ENCODE results near the gene PRKG1.

PRKG1 gene

DNA sequence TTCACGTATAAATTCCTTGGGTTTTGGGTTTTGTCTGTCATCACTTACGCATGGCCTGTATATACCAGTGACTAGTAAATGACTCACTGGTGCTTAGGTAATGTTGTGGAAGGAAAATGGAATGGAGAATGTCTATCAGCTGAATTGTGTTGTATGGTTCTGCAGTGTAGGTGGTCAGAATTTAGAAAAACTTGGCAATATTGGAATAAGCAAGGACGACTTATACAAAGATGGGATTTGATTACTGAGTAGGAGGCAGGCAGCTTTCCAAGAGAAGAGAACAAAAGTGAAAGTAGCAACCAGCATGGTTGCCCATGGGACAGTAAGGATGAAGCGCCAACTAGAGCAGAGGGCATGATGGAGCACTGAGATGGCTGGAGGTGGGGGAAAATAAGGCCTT is 793.7 kb downstream of the PRKG1 start:
- TF ChIP-seq EZH2phosphoT487 (conservative IDR thresholded peaks at IDR 0.05; ENCODE audit: low read length), result no peak
- TF ChIP-seq, protein P1, sequence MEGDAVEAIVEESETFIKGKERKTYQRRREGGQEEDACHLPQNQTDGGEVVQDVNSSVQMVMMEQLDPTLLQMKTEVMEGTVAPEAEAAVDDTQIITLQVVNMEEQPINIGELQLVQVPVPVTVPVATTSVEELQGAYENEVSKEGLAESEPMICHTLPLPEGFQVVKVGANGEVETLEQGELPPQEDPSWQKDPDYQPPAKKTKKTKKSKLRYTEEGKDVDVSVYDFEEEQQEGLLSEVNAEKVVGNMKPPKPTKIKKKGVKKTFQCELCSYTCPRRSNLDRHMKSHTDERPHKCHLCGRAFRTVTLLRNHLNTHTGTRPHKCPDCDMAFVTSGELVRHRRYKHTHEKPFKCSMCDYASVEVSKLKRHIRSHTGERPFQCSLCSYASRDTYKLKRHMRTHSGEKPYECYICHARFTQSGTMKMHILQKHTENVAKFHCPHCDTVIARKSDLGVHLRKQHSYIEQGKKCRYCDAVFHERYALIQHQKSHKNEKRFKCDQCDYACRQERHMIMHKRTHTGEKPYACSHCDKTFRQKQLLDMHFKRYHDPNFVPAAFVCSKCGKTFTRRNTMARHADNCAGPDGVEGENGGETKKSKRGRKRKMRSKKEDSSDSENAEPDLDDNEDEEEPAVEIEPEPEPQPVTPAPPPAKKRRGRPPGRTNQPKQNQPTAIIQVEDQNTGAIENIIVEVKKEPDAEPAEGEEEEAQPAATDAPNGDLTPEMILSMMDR (IDR thresholded peaks at IDR 0.05; ENCODE audit: insufficient read depth, low read length, poor library complexity, severe bottlenecking), result no peak
- Histone ChIP-seq H4K20me1 (ENCODE audit: low read depth, low read length) (no peaks in the 10 kb centered on the region), H3K9ac (ENCODE audit: low read length) (no peak overlapping the region), H3F3A (ENCODE audit: insufficient read depth) (no peaks in the 10 kb centered on the region), H3K9me3 (ENCODE audit: insufficient read depth, low read length) (0 out of 2 replicates have a peak, but pooled peaks cover 3% of the 10 kb centered on the region), H3K27me3 (ENCODE audit: low read length) (no peaks in the 10 kb centered on the region), H2AFZ (ENCODE audit: low read depth, low read length, severe bottlenecking) (no peak overlapping the region), H3K27ac (ENCODE audit: low read depth, low read length) (no peak overlapping the region), H3K9me2 (replicated peaks; ENCODE audit: insufficient read depth, low read length) (no peaks in the 10 kb centered on the region), H3K79me2 (ENCODE audit: insufficient read depth, low read length) (no peaks in the 10 kb centered on the region), H3K4me3 (ENCODE audit: insufficient read depth, low read length, poor library complexity, severe bottlenecking) (no peak overlapping the region), H3K36me3 (ENCODE audit: low read length) (no peaks in the 10 kb centered on the region), H3K4me2 (ENCODE audit: low read depth, low read length, poor library complexity, severe bottlenecking) (no peak overlapping the region)

DNA sequence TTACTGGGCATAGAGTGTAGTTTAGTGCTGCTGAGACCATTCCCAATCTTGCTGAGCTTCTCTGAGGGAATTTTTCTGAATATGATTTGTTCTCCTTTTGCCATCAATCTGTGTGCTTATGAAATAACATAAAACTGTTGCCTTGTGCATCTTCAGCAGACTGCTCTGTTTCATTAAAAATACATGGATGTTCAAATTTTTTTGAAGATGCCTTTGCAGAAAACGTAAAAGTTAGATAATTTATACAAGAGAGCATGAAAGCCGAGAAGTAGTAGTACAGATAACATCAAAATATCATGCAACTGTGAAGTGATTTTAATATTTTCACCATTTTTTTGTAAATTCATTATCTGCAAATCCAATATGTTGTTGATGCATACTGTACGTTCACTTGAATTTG is 799.8 kb downstream of the PRKG1 start:
- Histone ChIP-seq H3K27ac (ENCODE audit: low read depth, low read length) (no peak overlapping the region), H2AFZ (ENCODE audit: low read depth, low read length, severe bottlenecking) (no peak overlapping the region), H3K9ac (ENCODE audit: low read length) (no peak overlapping the region), H3K9me3 (ENCODE audit: insufficient read depth, low read length) (0 out of 2 replicates have a peak, but pooled peaks cover 3% of the 10 kb centered on the region), H3K27me3 (ENCODE audit: low read length) (no peaks in the 10 kb centered on the region), H4K20me1 (ENCODE audit: low read depth, low read length) (no peaks in the 10 kb centered on the region), H3K4me3 (ENCODE audit: insufficient read depth, low read length, poor library complexity, severe bottlenecking) (no peak overlapping the region), H3F3A (ENCODE audit: insufficient read depth) (no peaks in the 10 kb centered on the region), H3K79me2 (ENCODE audit: insufficient read depth, low read length) (no peaks in the 10 kb centered on the region), H3K9me2 (replicated peaks; ENCODE audit: insufficient read depth, low read length) (no peaks in the 10 kb centered on the region), H3K4me2 (ENCODE audit: low read depth, low read length, poor library complexity, severe bottlenecking) (no peak overlapping the region), H3K36me3 (ENCODE audit: low read length) (no peaks in the 10 kb centered on the region)
- TF ChIP-seq, protein P1 (IDR thresholded peaks at IDR 0.05; ENCODE audit: insufficient read depth, low read length, poor library complexity, severe bottlenecking), result no peak
- TF ChIP-seq EZH2phosphoT487 (conservative IDR thresholded peaks at IDR 0.05; ENCODE audit: low read length), result no peak

DNA sequence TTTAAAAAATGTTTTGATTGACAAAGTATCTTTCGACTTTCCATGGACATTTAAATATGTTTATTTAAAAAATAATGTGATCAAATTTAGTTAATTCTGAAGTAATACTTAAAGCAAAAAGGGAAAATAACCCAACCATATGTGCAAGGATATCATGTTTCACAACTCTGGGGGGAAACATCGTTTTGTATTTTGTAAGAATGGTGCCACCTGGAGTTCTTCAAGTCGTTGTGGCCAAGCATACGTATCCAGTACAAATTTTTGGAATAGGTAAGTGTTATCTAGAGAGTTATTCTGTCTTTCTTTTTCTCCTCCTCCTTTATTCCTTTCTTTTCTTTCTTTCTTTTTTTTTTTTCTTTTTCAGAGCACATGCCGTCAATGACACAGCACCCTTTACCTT is 801.3 kb downstream of the PRKG1 start:
- Histone ChIP-seq H3F3A (ENCODE audit: insufficient read depth) (no peaks in the 10 kb centered on the region), H3K79me2 (ENCODE audit: insufficient read depth, low read length) (no peaks in the 10 kb centered on the region)

More for the DNA sequence above, 801.3 kb downstream of the PRKG1 start:
- no peaks in the 10 kb centered on the region for H3K27me3 ChIP-seq (ENCODE audit: low read length)
- no peaks in the 10 kb centered on the region for H3K9me2 ChIP-seq (replicated peaks; ENCODE audit: insufficient read depth, low read length)
- TF ChIP-seq, protein P1 (IDR thresholded peaks at IDR 0.05; ENCODE audit: insufficient read depth, low read length, poor library complexity, severe bottlenecking), result no peak
- no peak overlapping the region for H3K9ac ChIP-seq (ENCODE audit: low read length)
- H3K4me2 ChIP-seq (ENCODE audit: low read depth, low read length, poor library complexity, severe bottlenecking), result no peak overlapping the region
- H3K9me3 ChIP-seq (ENCODE audit: insufficient read depth, low read length), result no peaks in the 10 kb centered on the region
- no peak overlapping the region for H2AFZ ChIP-seq (ENCODE audit: low read depth, low read length, severe bottlenecking)
- H4K20me1 ChIP-seq (ENCODE audit: low read depth, low read length), result no peaks in the 10 kb centered on the region
- H3K27ac ChIP-seq (ENCODE audit: low read depth, low read length), result no peak overlapping the region
- no peak overlapping the region for H3K4me3 ChIP-seq (ENCODE audit: insufficient read depth, low read length, poor library complexity, severe bottlenecking)
- H3K36me3 ChIP-seq (ENCODE audit: low read length), result no peaks in the 10 kb centered on the region
